ENCODE data around the gene SPATA19.

- no peak for TF ChIP-seq RAD21 (IDR thresholded peaks at IDR 0.05; ENCODE audit: low read length)
- TF ChIP-seq, protein P1, sequence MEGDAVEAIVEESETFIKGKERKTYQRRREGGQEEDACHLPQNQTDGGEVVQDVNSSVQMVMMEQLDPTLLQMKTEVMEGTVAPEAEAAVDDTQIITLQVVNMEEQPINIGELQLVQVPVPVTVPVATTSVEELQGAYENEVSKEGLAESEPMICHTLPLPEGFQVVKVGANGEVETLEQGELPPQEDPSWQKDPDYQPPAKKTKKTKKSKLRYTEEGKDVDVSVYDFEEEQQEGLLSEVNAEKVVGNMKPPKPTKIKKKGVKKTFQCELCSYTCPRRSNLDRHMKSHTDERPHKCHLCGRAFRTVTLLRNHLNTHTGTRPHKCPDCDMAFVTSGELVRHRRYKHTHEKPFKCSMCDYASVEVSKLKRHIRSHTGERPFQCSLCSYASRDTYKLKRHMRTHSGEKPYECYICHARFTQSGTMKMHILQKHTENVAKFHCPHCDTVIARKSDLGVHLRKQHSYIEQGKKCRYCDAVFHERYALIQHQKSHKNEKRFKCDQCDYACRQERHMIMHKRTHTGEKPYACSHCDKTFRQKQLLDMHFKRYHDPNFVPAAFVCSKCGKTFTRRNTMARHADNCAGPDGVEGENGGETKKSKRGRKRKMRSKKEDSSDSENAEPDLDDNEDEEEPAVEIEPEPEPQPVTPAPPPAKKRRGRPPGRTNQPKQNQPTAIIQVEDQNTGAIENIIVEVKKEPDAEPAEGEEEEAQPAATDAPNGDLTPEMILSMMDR (conservative IDR thresholded peaks at IDR 0.05; ENCODE audit: low read depth, low read length), result no peak
- TF ChIP-seq MAZ (IDR thresholded peaks at IDR 0.05; ENCODE audit: borderline replicate concordance, low read depth, low read length), result no peak
- no peak for TF ChIP-seq BHLHE40 (IDR thresholded peaks at IDR 0.05; ENCODE audit: low read depth, low read length)
- no peak for TF ChIP-seq CEBPB (IDR thresholded peaks at IDR 0.05; ENCODE audit: low read depth, low read length)
- TF ChIP-seq POLR2A (IDR thresholded peaks at IDR 0.05; ENCODE audit: low read depth, low read length), result no peak
- TF ChIP-seq CHD1 (IDR thresholded peaks at IDR 0.05; ENCODE audit: low read depth, low read length), result no peak
- TF ChIP-seq FOS (IDR thresholded peaks at IDR 0.05; ENCODE audit: low read depth, low read length), result no peak
- no peak for TF ChIP-seq NFE2L2 (IDR thresholded peaks at IDR 0.05; ENCODE audit: low read depth, low read length)
- no peak for TF ChIP-seq RFX5 (IDR thresholded peaks at IDR 0.05; ENCODE audit: low read depth, low read length)
- no peak for TF ChIP-seq MAFK (IDR thresholded peaks at IDR 0.05; ENCODE audit: low read depth, low read length)
- no peak for TF ChIP-seq USF2 (IDR thresholded peaks at IDR 0.05; ENCODE audit: low read depth, low read length)
- TF ChIP-seq RCOR1 (IDR thresholded peaks at IDR 0.05; ENCODE audit: insufficient replicate concordance, low read length), result no peak
Measured at GRCh38 chr11:133841279-133842043, 3.9 kb downstream of the SPATA19 start.
